GM18870 (cell line): ENCODE results near the gene CNTN2.

Experiments
- ATAC-seq: cut with Tn5 transposase; IDR thresholded peaks from one replicate; pipeline ENCODE4 v1.9.1; 2021; ENCODE audit warnings: moderate library complexity; ENCODE audit not compliant: unreplicated experiment

Gene CNTN2

GRCh38 chr1:205069371-205070125, 26.5 kb downstream of the CNTN2 start:
- no peak for ATAC-seq

GRCh38 chr1:205071028-205071409, 28.0 kb downstream of the CNTN2 start:
- no peak for ATAC-seq

DNA sequence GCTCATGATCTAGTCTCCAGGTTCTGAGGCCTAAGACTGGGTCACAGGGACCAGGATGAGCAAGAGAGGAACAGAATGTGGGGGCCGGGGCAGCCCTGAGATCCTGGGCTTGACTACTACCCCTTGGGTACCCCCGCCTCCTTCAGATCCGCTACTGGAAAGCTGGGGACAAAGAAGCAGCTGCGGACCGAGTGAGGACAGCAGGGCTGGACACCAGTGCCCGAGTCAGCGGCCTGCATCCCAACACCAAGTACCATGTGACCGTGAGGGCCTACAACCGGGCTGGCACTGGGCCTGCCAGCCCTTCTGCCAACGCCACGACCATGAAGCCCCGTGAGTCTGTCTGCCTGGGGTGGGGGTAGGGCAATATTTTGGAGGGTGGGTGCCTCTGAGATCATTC, 28.8 kb downstream of the CNTN2 start:
- ATAC-seq, result no peak

DNA sequence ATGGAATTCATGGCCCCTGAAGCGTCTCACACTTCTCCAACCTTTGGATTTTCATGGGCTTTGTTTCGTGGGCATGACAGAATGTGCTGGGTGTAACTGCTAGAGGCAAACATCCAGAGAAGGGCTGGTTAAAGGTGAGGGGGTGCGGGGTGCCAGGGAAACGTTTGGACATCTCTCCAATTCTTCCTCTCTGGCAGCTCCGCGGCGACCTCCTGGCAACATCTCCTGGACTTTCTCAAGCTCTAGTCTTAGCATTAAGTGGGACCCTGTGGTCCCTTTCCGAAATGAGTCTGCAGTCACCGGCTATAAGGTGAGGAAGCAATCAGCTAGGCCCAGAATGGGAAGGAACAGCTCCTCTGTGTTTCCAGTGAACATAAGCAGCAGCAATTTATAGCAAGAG, 29.3 kb downstream of the CNTN2 start:
- ATAC-seq, result no peak

- ATAC-seq, result no peak
Observed at GRCh38 chr1:205072881-205073280, 29.9 kb downstream of the CNTN2 start.

DNA sequence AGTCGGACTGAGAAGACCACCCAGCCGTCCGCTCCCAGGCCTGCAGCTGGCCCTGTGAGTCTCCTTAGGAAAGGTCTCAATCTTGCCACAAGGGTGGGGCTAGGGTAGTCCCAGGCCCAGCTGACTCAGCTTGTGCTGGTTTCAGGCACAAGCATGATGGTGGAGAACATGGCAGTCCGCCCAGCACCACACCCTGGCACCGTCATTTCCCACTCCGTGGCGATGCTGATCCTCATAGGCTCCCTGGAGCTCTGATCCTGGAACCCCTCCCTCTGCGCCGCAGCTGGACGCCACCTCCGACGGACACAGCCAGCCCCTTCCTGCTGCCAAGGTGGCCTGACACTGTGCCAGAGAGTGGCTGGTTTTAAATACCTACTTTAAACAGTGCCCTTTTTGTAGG, 30.5 kb downstream of the CNTN2 start:
- no peak for ATAC-seq

GRCh38 chr1:205074084-205074483, 31.1 kb downstream of the CNTN2 start:
- ATAC-seq, result no peak

DNA sequence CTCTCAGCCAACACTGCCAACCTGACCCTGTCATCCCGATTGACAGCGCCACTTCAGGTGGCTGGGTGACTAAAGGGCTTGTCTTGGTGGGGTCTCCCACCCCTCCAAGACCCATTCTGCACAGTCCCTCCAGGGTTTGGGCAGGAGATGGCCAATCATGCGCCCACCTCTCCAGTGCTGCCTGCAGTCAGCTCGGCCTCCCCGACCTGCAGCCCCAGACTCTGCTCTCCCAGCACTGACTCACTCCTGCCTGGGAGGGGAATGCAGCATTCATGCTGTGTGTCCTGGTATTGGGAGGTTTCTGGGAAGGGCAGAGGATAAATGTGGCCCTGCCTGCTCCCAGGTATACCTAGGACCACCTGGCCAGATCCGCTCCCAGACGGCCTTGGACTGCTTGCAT, 31.5 kb downstream of the CNTN2 start:
- no peak for ATAC-seq

- ATAC-seq, result no peak
Observed at GRCh38 chr1:205075642-205076155, 32.7 kb downstream of the CNTN2 start.

DNA sequence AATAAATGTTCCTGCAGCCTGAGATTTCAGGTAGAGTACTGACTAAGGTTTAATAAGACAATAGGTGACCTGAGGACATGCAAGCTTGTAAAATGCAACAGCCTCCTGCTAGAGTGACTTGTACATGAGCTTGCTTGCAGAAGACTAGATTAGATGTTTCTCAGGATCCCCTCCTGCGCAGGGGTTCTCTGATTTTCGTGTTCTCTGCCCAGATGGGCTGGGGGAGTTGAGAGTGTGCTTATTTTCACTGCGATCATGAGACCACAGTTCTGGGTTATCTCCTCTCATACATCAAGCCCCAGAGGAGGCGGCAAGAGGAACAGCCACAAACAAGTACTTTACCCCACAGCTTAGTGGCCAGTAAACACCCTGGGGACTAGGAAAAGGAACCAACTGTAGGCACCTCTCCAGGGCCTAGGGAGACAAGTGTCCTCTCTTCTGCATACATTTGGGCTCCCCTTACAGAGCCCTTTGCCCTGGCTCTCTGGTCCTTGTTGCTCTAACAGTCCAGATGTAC, 33.3 kb downstream of the CNTN2 start:
- no peak for ATAC-seq

DNA sequence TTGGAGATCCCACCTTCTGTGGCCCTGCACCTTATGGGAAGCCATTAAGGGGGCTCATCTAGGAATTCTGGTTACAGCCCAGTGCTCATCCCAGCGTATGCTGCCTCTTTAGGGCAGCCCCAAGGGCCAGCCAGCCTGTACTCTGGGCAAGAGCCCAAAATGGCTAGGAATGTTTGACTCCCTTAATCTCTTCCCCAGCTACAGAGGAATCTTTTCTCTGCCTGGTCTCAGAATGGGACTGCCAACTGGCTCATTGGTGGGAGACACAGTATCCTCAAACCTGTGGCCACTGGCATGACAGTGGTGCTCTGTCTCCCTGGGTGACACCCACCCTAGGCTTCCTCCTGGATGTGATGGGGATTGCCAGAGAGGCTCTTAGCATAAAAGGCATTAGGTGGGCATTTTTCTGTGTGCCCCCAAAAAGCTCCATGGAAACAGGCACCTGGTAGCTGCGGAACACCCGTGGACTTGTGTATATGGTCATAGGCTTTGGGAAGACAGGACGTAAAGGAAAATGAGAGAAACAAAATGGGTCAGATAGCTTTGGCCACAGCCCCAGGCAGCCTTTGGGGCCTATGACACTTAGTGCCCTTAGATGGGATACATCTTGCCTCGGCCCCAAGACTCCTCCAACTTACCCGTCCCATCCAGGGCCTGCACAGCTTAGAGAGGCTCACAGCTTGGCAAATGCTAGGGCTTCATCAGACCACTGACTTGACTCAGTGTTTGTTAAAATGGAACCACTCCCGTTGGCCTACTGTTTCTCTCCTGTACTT, 34.3 kb downstream of the CNTN2 start:
- ATAC-seq, result no peak

DNA sequence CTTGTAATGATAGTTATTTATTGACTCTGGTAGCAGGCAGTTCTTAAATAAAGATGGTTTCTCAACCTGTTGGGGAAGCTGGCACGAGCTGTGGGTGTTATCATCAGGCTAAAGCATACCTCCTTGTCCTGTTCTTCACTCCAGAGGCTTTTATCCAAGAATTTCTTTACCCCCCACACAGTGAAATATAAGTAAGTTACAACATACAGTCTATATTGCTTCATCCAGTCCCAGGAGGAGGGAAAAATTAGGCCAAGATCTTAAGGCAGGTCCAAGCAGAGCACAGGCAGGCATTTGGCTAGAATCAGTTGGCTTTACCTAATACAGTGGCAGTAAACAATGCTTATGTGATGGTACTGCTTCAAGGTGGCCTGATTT, 34.9 kb downstream of the CNTN2 start:
- ATAC-seq, result no peak

DNA sequence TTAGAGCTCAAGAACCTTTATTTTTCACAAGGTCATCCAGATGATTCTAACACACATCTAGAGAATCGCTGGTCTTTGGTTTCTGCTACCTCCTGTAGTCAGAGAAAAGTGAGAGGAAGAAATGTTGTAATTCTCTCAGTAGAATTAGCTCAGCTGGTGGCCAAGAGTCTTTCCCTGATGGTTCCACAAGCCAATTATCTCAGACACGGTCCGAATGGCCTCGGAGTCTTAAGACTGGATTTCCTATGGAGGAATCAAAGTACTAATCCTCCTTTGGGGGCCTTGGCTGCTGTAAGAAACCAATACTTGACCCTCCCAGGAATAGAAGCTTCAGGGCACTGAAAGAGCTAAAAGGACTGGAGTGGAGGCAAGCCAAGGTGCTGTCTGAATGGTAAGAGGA, 39.4 kb downstream of the CNTN2 start:
- no peak for ATAC-seq

DNA sequence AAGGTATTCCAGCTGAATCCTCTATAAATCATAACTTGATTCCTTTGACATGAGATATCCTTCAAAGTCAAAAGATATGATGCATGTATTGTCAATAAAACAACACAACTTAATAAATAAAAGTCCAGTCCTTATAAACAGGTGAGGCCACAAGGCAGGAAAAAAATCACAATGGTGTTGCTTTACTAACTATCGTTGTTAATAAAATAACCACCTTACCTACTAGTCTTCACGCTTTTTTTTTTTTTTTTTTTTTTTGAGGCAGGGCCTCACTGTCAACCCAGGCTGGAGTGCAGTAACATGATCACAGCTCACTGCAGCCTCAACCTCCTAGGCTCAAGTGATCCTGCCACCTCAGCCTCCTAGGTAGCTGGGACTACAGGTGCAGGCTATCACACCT, 41.3 kb downstream of the CNTN2 start, which contains the start of gene TMEM81:
TMEM81 (minus strand) TSS at position 101 of the 400 bp plus-strand sequence. CDS start 140 bp downstream, outside the sequence.
- ATAC-seq, result no peak

DNA sequence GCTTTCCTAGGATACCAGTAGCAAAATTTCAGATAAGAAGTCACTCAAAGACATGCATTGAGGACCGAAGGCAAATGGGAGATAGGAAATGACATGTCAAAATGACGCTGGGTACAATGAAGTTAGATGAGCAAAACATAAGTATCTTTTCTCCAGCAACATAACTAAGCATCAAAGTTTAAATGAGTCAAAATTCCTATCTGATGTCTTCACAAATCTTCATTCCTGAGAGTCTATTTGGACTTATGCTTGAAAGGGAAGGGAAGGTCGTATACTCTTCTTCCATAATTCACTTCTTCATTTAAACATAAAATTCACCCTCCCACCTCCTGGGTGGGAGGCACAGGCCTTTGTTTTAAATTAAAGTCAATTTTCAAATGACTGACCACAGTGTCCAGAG, 45.3 kb downstream of the CNTN2 start:
- no peak for ATAC-seq

- no peak for ATAC-seq
Observed at GRCh38 chr1:205091043-205091740, 48.2 kb downstream of the CNTN2 start.

GRCh38 chr1:205095422-205095821, 52.4 kb downstream of the CNTN2 start:
- no peak for ATAC-seq

- ATAC-seq, result no peak
Observed at GRCh38 chr1:205098242-205098641, 55.2 kb downstream of the CNTN2 start.

DNA sequence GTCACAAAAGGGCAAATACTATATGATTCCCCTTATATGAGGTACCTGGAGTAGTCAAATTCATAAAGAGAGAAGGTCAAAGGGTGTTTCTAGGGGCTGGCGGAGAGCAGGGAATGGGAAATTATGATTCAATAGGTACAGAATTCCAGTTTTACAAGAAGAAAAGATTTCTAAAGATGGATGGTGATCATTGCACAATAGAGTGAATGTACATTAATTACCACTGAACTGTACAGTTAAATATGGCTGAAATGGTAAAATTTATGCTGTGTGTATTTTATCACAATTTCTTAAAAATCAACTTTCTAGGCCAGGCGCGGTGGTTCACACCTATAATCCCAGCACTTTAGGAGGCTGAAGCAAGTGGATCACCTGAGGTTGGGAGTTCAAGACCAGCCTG, 59.4 kb downstream of the CNTN2 start:
- no peak for ATAC-seq

GRCh38 chr1:205107327-205107726, 64.3 kb downstream of the CNTN2 start:
- ATAC-seq, result no peak

GRCh38 chr1:205108464-205108863, 65.5 kb downstream of the CNTN2 start:
- no peak for ATAC-seq
